SKM-1 (cell line): ENCODE measurements around the gene SRMS.

Experiments
- DNase-seq: peaks from one replicate; lab custom pipeline; 2025; ENCODE audit not compliant: unreplicated experiment; lab: John Stamatoyannopoulos, UW

SRMS gene

DNA sequence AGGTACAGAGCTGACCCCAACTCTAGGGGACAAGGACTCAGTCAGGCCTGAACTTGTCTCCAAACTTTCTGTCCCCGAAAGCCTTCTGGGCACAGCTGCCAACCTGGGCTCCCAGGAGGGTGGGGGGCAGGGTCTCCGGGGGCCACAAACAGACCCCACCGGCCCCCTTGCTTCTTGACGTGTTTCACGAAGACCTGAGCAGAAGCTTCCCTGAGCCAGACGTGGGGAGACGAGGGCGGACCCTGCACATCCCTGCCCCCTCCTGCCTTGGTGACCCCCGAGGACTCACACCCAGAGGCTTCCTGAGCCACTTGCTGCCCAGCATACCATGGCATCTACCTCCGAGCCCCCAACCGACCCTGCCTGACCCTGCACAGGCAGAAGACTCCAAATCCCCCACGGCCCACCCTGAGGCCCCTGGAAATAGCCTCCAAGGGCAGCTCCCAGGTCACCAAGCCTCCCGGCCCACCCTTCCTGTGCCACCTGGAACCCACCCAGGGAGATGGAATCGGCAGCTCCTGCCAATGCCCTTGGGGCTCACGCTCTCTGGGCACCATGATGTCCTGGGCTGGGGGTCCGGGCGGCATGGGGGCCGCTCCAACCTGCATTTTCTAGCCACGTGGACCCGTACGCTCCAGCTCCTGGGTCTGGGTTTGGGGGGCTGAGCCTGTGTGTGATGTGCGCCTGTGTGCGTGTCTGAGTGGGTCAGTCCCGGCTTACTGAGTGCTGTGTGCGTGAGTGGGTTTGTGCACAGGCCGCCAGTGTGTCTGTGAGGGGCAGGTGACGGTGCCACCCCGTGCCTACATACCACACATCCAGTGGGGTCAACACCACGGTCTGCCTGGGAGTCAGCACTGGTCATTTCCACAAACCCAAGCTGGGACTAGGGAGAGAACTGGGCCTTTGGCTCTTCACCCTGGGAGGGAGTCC, 7.8 kb downstream of the SRMS start:
- DNase-seq: no peak

DNA sequence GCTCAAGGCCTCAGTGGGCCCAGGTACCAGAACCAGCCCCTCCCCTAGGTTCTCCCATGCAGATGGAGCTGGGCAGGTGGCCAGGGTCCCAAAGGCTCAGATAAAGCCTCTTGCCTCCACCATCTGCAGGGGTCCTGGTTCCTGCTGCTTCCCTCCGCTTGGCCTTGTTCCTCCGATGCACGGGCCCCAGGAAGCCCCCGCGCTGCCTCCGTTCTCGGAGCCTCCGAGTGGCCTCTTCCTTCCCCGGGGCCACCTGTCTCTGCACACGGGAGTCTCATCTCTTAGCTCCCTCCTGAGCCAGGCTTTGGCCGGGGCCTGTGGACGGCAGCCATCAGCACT, 8.5 kb downstream of the SRMS start:
- no peak for DNase-seq

DNA sequence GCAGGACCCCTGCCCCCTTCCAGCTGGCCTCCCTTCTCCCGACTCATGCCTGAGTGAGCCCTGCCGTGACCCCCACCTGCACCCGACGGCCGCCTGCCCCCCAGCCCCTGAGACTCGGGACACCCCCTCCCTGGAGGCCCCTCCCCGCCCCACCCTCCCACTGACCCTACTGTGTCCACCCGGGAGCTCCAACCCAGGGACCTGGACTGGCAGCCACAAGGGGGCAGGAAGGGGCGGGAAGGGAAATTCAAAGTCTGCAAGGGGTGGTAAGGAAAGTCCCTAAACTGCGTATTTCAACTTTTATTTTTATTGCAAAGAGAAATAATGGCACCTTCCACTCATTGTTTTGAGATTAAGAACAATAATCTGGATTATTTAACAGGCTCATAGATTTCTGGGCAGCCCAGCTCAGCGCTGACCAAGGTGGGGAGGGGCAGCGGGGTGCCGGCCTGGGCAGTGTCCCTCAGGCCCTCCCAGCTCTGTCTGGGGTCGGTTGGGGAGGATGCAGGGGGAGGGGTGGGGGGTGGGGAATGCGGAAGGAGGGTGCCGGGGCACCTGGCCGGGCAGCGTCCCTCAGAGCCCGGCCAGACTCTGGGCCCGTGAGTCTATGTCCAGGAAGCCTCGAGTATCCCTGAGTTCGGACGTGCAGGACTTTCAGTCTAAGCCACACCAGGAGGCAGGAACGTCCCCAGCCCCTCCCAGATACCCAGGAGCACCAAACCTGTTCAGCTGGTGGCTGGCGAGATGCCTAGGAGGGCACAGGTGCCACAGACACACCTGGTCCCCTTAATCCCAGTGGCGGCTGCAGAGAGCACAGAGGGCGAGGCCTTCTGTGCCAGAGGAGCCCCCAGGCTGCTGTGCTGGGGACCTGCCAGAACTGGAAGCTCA, 9.1 kb downstream of the SRMS start:
- no peak for DNase-seq

DNA sequence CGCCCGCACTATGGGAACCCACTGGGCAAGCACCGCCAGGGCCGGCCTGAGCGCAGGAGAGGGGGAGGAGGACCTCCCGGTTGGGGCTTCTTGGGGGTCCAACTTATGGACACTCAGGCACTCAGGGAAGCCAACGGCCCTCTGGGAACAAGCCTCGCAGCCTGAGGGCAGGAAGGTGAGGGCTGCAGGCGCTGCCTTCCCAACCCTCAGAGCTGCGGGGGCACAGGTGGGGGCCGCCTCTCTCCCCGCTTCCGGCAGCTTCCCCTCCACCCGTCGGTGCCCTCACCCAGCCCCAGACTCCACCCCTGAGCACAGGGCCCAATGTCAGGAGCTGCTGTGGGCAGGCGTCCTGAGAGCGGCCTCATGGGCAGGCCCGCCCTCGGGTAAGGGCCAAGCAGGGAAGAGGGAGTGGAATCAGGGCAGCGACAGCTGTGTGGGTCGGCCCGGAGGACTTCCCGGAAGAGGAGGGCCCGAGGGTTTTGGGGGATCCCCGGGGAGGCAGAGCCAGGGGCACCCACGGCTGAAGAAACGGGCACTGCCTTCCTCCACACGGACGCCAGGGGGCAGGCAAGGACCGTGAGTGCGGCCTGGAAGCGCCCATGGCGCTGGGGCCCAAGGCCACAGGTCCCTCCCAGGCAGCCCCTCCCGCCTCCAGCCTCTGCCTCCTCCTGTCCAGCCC, 9.9 kb downstream of the SRMS start:
- DNase-seq: peak; percentile 75

DNA sequence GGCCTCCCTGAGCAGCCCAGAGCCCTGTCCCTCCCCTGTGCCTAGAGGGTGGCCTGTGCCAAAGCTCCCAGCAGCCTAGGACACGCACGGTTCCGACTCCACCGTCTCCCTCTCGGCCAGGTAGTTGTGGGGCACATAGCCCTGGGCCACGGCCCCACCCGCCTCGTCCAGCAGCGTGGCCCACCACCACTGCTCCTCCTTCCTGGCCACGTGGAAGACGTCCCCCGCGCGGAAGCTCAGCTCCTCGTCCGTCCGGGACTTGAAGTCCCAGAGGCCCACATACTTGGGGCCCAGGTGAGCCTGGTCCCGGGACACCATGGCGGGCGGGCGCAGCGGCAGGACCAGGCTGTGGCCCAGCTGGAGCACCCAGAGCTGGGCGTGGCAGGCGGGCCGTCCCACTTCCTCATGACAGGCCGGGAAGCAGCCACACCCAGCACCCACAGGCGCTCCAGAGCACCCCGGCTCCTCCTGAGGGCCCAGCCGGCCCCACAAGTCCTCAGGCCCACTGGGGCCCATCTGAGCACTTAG, 10.5 kb downstream of the SRMS start, which contains the start of gene PTK6:
Gene PTK6, minus strand, starts transcription at position 380 of the 528 bp plus-strand sequence. Its CDS starts 62 bp downstream, at position 318.
- DNase-seq: no peak

DNA sequence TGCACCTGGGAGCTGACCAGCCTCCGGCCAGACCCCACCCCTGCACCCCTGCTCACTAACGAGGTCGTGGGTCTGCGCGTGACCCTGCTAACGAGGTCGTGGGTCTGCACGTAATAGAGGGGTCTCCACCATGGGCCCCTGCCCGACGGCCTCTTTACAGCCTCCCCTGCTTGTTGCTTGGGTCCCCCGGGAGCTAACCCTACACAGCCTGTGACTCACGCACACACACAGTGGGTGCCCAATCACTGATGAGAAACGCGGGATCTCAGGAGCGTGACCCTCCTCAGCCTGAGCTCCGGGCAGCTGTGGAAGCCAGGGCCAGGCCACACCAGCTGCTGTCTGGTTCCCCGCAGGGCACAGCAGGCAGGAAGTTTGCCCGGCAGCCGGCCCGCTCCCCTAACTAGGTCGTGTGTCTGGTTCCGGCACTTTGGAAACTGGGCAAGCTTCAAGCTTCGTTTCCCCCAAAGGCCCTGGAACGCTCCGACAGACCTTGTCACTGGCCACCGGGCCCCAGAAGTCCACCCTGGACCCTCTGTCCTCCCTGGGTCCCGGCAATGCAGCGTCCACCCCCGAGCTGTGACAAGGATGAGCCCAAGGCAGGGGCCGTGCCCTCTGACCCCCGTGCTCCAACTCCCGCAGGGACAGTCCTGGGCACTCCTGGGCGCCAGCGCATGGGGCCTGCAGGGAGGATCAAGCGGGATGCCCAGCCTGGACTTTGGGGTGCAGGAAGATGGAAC, 11.1 kb downstream of the SRMS start:
- no peak for DNase-seq

DNA sequence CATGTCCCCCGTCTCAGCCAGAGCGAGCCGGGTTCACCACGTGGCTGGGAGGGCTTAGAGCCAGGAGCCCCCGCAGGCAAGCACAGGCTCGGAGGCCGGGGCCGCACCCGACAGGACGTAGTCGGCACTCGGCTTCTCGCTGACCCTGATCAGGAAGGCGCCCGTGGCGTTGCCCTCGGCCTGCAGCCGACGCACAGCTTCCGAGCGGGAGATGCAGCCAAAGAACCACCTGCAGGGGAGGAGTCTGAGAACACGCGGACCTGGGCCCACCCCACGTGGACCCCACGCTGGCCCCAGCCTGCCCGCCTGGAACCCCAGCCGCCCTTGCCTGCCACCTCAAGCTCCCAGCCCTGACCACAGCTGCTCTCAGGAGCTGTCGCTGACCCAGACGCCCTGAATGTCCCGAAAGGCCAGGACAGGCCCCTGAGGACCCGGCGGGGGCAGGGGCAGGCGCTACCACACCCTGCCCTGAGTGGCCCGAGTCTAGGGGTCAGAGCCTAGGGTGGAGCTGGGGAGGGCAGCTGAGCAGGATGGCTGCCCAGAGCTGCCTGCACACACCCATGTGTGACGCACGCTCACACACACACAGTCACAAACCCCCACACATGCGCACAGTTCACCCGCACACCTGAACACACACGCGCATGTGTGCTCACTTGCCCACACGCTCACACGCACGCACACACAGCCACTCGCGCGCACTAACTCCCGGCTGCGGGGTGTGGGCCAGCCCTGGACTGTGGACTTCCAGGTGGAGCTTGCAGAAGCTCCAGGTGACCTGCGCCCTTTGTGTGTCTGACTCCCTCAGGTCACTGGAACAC, 12.5 kb downstream of the SRMS start:
- DNase-seq: no peak

DNA sequence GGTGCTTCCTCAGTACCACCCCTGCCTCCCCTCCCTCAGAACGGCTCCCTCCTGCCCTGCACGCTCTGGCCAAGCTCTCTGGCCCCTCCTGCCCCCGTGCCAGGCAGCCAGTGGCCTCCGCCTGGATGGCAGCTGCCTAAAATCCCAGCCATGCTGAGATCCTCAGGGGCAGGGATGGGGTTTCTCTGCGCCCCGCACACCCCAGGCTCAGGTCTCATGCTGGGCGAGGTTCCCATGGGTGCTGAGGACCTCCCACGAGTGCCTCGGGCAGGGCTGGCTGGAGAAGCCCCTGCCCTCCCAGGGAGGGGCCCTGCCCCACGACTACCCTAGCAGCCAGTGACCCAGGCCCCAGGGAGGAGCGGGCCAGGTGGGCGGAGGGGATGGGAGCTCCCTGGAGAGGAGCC, 13.1 kb downstream of the SRMS start:
- no peak for DNase-seq

DNA sequence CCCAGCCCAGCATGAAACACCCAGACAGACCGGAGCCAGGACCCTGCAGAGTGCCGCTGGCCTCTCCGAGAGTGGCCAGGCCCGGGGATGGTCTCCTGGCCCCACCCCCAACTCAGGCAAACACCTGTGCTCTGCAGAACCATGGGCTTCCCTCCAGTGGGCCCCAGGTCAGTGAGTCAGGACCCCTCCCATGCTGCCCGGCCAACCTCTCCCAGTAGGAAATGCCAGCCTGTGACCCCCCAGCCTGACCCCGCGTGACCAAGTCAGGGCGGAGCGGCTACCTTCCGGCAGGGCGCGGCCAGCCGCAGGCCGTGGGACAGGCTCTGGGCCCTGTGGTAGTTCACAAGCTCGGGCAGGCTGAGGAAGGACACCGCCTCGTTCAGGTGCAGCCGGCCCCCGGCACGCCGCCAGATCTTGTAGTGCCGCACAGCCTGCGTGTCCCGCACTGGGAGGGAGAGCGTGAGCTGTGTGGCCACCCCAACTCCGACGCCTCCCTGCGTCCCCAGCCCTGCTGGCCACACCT, 13.6 kb downstream of the SRMS start:
- no peak for DNase-seq

DNA sequence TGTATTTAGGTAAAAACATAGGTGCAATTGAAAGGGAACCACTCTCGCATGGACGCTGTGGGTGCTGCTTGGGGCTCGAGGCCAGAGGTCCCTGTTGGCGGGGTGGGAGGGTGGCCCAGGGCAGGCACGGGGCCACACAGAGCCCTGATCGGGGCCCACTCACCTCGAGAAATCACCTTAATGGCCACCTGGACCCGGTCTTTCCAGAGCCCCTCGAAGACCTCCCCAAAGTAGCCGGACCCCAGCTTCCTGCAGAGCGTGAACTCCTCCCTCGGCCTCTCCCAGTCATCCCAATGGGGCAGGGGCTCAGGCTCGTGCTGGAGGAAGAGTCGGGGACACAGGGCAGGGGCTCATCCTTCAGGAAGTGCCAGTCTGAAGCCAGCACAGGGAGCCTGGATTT, 14.2 kb downstream of the SRMS start:
- no peak for DNase-seq

DNA sequence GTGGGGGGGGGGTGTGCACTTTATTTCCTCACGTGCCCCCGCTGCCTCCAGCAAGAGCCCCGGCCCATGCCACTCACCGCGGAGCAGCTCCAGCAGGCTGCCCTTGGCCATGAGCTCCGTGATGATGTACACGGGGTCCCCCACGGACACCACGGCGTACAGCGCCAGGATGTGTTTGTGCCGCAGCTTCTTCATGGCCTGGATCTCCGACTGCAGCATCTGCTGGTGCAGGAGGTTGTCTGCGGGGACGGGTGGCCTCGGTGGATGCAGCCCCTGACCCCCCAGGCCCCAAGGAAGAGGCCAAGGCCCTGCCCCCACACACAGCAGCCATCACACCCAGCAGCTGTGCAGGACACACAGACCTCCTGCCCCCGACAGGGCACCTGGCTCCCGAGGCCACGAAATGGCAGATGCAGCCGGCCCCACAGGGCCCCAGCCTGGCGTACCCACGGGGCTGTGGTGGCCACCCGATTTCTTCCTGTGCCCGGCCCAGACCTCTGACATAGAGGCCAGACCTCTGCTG, 15.0 kb downstream of the SRMS start:
- DNase-seq: no peak

DNA sequence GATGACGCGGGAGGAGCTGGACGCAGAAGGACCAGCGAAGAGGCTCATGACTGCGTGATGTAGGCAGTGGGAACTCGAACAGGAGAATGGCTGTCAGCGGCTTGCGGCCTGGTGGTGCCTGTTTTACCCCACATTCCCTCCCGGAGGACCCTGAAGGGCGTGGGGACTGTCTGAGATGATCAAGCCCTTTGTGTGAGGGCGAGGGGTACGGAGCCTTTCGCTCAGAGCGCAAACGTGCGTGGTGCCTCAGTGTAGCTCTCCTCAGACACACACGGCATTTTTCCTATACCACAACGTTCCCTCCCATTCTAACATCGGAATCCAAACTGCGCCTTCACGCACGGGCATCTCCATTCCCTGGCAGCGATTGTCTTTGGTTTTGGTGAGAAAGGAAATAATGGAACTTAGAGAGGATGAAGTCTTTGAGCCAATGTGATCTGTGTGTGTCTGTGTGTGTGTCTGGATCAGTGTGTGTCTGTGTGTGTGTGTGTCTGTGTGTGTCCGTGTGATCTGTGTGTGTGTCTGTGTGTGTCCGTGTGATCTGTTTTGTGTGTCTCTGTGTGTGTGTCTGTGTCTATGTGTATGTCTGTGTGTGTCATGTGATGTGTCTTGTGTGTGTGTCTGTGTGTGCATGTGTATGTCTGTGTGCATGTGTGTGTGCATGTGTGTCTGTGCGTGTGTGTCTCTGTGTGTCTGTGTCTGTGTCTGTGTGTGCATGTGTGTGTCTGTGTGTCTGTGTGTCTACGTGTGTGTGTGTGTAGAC, 15.7 kb downstream of the SRMS start:
- no peak for DNase-seq

DNA sequence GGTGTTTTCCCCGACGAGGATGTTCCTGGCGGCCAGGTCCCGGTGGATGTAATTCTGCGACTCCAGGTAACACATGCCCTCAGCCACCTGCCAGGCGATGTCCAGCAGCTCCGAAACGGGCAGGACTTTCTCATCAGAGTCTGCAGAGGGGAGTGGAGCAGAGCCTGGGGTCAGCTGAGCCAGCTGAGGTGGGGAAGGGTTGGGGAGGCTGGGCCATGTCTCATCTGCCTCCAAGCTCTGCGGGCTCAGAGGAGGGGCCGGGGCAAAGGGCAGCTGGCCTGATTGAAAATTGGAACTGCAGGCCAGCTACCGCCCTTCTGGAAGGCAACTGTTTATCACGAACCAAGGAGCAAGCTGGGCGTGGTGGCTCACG, 16.8 kb downstream of the SRMS start:
- DNase-seq: no peak

DNA sequence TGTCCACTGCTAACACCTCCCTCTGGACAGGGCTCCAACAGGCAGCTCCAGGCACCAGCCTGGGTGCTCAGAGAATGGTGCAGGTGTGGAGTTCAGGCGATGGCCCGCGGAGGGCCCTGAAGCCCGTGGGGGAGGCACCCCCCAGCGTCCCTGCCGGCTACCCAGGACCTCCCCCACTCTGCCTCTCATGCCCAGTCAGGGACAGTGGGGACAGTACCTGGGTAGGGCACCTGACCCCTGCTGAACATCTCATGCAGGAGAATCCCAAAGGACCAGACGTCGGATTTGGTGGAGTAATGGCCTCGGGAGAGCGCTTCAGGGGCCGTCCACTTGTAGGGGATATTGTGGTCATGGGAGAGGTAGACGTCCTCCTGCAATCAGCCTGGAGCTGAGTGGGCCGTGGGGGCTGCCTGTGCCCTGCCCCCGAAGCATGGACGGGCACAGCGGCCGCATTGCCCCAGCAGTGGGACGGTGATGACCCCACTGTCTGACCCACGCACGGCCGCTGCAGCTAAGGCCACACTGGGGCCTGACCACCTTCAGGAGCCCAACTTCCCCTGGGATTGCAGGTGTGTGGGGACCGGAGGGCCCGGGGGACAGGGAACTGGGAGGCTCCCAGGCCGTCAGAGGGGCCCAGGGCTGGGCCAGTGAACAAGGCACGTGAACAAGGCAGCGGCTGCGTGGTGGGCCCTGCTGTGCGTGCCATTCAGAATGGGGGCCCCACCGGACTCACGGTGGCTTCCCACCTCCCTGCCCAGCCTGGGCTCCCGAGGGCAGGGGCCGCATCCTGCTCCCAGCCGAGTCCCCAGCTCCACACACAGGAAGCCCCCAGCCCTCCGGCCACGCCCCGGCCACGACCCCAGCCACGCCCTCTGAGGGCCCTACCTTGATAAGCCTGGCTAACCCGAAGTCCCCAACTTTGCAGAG, 17.4 kb downstream of the SRMS start:
- no peak for DNase-seq

DNA sequence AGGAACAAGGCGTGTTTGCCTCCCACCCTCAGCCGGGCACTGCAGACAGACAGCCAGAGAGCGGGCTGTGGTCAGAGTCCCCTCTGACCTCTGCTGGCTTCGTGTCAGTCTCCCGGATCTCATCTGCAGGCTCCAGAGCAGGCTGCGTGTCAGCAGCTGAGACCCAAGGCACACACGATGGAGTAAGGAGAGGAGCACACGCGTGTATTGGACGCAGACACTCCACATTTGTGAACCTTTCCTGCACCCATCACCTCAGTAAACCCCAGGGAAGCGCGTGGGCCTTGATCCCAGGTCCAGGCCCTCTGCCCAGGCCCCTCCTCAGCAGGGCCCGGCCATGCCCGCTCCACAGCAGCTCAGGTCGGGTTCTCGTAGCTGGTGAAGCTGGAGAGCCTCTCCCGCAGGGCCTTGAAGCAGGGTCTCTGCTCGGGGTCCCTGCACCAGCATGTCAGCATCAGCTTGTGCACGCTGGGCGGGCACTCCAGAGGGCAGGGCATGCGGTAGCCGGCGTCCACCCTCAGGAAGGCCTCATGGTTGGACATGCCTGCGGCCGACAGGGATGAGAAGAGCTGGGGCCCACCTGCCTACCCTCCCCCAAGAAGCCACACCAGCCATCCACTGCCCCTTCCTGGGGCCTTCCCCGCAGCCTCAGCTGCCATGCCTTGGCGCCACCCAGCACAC, 18.2 kb downstream of the SRMS start:
- no peak for DNase-seq

DNA sequence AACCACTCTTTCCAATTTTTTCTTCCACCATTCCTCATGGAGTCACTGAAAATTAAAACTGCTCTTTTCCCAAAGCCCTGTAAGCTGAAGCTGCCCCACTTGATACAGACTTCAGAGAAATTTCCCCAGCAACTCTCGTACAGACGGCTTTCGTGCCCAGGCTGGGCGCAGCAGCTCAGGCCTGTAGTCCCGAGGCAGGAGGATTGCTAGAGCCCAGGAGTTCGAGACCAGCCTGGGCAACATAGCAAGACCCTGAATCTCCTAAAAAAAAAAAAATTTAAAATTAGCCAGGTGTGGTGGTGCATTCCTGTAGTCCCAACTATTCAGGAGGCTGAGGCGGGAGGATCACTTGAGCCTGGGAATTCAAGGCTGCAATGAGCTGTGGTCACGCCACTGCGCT, 20.4 kb downstream of the SRMS start:
- no peak for DNase-seq

DNA sequence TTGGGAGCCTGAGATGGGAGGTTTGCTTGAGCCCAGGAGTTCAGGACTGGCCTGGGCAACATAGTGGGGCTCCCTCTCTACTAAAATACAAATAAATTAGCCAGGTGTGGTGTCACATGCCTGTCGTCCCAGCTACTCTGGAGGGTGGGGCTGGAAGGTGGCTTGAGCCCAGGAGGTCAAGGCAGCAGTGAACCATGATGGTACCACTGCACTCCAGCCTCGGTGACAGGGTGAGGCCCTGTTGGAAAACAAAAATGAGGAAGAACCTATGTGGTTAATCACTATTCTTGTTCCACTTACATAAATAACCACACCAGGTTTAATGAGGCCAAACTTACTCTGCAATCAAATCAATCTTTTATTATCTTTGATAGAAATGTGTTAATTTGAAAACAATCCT, 21.6 kb downstream of the SRMS start:
- no peak for DNase-seq
